Thyroid gland (tissue), 4 donors: ENCODE results near the gene BANP. TPM values are rescaled to one million over a fixed set of nuclear protein-coding genes. Genes with fewer than 3 reads are reported as not detected.
"Not testable (repeated sequence)": the region's sequence is repeated elsewhere in the genome, so short reads cannot be mapped to it uniquely, and the experiment has no call there.

ENCODE experiments used
- DNase-seq, 2 donors: peaks; one replicate each; pipeline ENCODE4 v3.0.0-alpha.2; 2019
- H3K27ac ChIP-seq, 3 donors: fragments of 200-600 bp; sonication (generic); 1 replicate in 2 of 3; 2 replicates in 1 of 3; pipeline ENCODE4 v1.5.1; 2016 to 2019; ENCODE audit warnings: mild to moderate bottlenecking in 1 of 3, moderate library complexity in 1 of 3
- H3K27me3 ChIP-seq: fragments of 200-600 bp; sonication (generic); one replicate; pipeline ENCODE4 v1.5.1; 2019
- H3K36me3 ChIP-seq, 2 donors: fragments of 200-600 bp; sonication (generic); one replicate each; pipeline ENCODE4 v1.5.1; 2016 to 2019
- H3K4me1 ChIP-seq, 2 donors: fragments of 200-600 bp; sonication (generic); one replicate each; pipeline ENCODE4 v1.5.1; 2017 to 2019
- H3K4me3 ChIP-seq, 3 donors: fragments of 200-600 bp; sonication (generic); replicated peaks in 1 of 3; 1 replicate in 2 of 3; 2 replicates in 1 of 3; pipeline ENCODE4 v1.5.1; 2016; ENCODE audit warnings: mild to moderate bottlenecking in 1 of 3
- H3K9me3 ChIP-seq: fragments of 200-600 bp; sonication (generic); one replicate; pipeline ENCODE4 v1.5.1; 2017
- CTCF ChIP-seq, 6 experiments: fragments of 200-600 bp in 3 of 6; fragments of 450-650 bp in 3 of 6; sonication (generic) in 3 of 6; IDR thresholded peaks; one replicate each; pipeline ENCODE4 v1.5.1; 2016 to 2019; ENCODE audit warnings: antibody characterized with exemption in 6 of 6, mild to moderate bottlenecking in 2 of 6, inconsistent platforms in 1 of 6, moderate library complexity in 1 of 6
- POLR2A ChIP-seq, 2 donors: fragments of 450-650 bp; IDR thresholded peaks; one replicate each; pipeline ENCODE4 v1.6.1; 2017; ENCODE audit warnings: antibody characterized with exemption in 2 of 2, mild to moderate bottlenecking in 2 of 2, moderate library complexity in 1 of 2
- WGBS, 2 donors: methylation state at CpG; one replicate each; pipeline ENCODE4 v1.1.5; 2017; 5-methylcytosine and 5-hydroxymethylcytosine counted together
- intact Hi-C: fragments of 100-400 bp; cut with DNase I; formaldehyde crosslinking; loops from one replicate; pipeline ENCODE4 v1.15.1; 2023
- total RNA-seq, 4 donors: library from RNA; depleted of rRNA; stranded (reverse); fragments of >200 nt; gene quantifications; one replicate each; pipeline ENCODE4 v1.2.3, GENCODE V29; 2016

The BANP gene
- total RNA-seq, 4 donors from 2014 or later = 22.8 to 42.7 (median 29.8) TPM

- TF ChIP-seq CTCF (IDR thresholded peaks at IDR 0.05) = no peak
- no peak for TF ChIP-seq POLR2A (IDR thresholded peaks at IDR 0.05)
- Histone ChIP-seq H3K27ac (no peak overlapping the region), H3K36me3 (no peaks in the 10 kb centered on the region), H3K27me3 (no peaks in the 10 kb centered on the region), H3K4me3 (no peak overlapping the region), H3K4me1 (peaks cover 6 to 13% of the 10 kb centered on the region in 2 donors), H3K9me3 (no peaks in the 10 kb centered on the region)
- WGBS, 2 donors = 93% methylated on average over 19 of the region's 19 CpGs
- no peak for DNase-seq
- intact Hi-C loops = no loop called here
Measured at GRCh38 chr16:88017587-88018101, 66.4 kb downstream of the BANP start.

GRCh38 chr16:88018382-88018781 is 67.1 kb downstream of the BANP start:
- H3K27ac ChIP-seq, H3K9me3 ChIP-seq, H3K27me3 ChIP-seq, H3K4me3 ChIP-seq, H3K36me3 ChIP-seq, DNase-seq, intact Hi-C loops, H3K4me1 ChIP-seq: not testable (repeated sequence)
- WGBS, 2 donors = 96% methylated on average over 26 of the region's 26 CpGs; no CpG with 5 or more reads in 1 of the 2 donors

DNA sequence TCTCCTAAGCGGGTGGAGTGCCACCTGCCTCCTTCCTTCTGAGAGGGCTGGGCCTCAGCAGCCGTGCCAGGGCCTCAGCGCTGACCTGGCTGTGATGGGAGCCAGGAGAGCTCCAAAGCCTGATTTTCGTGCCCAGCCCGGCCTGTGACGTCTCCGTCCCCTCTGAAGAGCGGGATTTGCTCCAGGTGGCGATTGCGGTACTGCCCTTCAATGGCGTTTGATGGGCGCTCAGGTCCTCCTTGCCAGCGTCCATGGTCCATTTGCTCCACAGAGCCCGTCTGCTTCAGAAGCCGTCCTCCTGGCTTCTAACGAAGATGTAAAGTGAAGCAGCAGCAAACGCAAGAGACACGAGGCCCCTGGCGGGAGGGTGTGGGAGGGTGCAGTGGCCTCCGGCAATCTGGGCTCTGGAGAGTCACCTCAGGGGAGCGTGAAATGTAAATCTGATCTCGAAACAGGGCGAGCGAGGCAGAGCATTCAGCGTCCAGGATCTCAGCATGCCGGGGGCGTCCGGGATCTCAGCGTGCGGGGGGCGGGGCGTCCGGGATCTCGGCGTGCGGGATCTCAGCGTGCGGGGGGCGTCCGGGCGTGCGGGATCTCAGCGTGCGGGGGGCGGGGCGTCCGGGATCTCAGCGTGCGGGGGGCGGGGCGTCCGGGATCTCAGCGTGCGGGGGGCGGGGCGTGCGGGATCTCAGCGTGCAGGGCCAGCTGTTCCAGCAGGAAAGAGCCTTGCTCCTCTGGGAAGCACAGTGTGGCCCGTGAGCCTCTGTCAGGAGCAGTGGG is 68.0 kb downstream of the BANP start:
- H3K4me3 ChIP-seq, intact Hi-C loops, H3K4me1 ChIP-seq, DNase-seq, H3K9me3 ChIP-seq, H3K36me3 ChIP-seq, H3K27ac ChIP-seq, H3K27me3 ChIP-seq: not testable (repeated sequence)
- 90 to 92% methylated on average over 20 to 28 of the region's 59 CpGs for WGBS, 2 donors

DNA sequence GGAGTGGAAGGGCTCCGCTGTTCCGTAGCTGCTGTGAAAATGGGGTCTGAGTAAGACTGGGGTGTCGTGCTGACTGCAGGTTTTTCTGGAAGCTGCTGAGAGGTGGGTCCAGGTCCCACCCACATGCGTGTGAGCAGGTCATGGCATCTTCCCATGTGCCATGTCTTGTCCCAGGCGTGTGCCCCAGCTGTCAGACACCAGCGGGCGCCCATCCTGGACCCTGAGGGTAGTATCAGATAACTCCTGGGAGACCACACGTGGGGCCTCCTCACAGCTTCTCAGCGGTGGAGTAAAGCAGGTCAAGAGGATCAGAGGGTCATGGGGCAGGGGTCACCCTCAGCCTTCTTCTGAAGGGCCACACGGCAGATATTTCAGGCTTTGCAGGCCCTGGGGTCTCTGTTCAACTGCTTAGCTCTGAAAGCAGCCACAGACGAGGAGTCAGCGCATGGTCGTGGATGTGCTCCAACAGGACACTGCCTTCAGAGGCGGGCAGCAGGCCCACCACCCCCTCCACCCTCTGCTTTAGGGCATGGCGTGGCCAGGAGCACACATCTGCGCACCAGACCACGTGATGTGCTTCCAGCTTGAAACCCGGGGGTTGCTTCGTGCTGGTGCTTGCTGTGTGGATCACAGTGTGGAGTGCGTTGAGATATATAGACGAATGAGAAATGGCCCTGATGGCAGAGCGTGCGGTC is 68.7 kb downstream of the BANP start:
- no peak for DNase-seq
- Histone ChIP-seq H3K27ac (no peak overlapping the region), H3K36me3 (no peaks in the 10 kb centered on the region), H3K27me3 (no peaks in the 10 kb centered on the region), H3K4me1 (peaks cover 0 to 8% of the 10 kb centered on the region in 2 donors), H3K9me3 (no peaks in the 10 kb centered on the region), H3K4me3 (no peak overlapping the region)
- WGBS, 2 donors = 93 to 98% methylated on average over 16 to 23 of the region's 23 CpGs
- TF ChIP-seq POLR2A (IDR thresholded peaks at IDR 0.05) (no peak), CTCF (IDR thresholded peaks at IDR 0.05) (no peak)
- intact Hi-C loops = no loop called here

- peaks cover 0 to 13% of the 10 kb centered on the region in 2 donors for H3K4me1 ChIP-seq
- 92 to 96% methylated on average over 10 of the region's 10 CpGs for WGBS, 2 donors
Measured at GRCh38 chr16:88020516-88020885, 69.3 kb downstream of the BANP start.

GRCh38 chr16:88021041-88021970 is 70.1 kb downstream of the BANP start:
- H3K27me3 ChIP-seq, H3K4me3 ChIP-seq, H3K27ac ChIP-seq, H3K9me3 ChIP-seq, H3K36me3 ChIP-seq, intact Hi-C loops, DNase-seq: not testable (repeated sequence)
- WGBS, 2 donors = 86 to 91% methylated on average over 21 to 24 of the region's 26 CpGs
- H3K4me1 ChIP-seq = peaks cover 0 to 16% of the 10 kb centered on the region in 2 donors

More at GRCh38 chr16:88020516-88020885, 69.3 kb downstream of the BANP start:
- no peak overlapping the region for H3K27ac ChIP-seq
- no peaks in the 10 kb centered on the region for H3K36me3 ChIP-seq
- H3K9me3 ChIP-seq = no peaks in the 10 kb centered on the region
- no peak overlapping the region for H3K4me3 ChIP-seq
- intact Hi-C loops = no loop called here
- TF ChIP-seq POLR2A (IDR thresholded peaks at IDR 0.05) (no peak), CTCF (IDR thresholded peaks at IDR 0.05) (no peak)
- no peak for DNase-seq
- H3K27me3 ChIP-seq = no peaks in the 10 kb centered on the region
